B cell (primary cell): ENCODE results near the gene LYST. TPM values are rescaled to one million over a fixed set of nuclear protein-coding genes. Genes with fewer than 3 reads are reported as not detected.

Source experiments
- ATAC-seq: fragments of 200-7000 bp; cut with Tn5 transposase; one replicate; pipeline ENCODE4 v1.10.0; 2021; ENCODE audit warnings: low read depth, mild to moderate bottlenecking, moderate number of reproducible peaks, moderate library complexity
- CTCF ChIA-PET: fragments of 350-600 bp; sonication (Branson Sonifier 250); formaldehyde crosslinking; loops from one replicate; lab custom pipeline; 2021; ENCODE audit warnings: antibody characterized with exemption, inconsistent platforms; lab: Charles Lee
- POLR2A ChIA-PET: fragments of 350-600 bp; sonication (Branson Sonifier 250); formaldehyde crosslinking; loops from one replicate; lab custom pipeline; 2021; ENCODE audit warnings: antibody characterized with exemption; lab: Charles Lee
- DNase-seq: peaks from one replicate; pipeline ENCODE4 v3.0.0; 2013
- H2AFZ ChIP-seq: 2 replicates; pipeline ENCODE4 v1.6.1; 2012; ENCODE audit warnings: mild to moderate bottlenecking, low read depth, low read length; ENCODE audit not compliant: insufficient read depth, poor library complexity, severe bottlenecking
- H3K27ac ChIP-seq, 2 donors: 1 replicate in 1 of 2; 2 replicates in 1 of 2; pipeline ENCODE4 v1.5.1; 2012 to 2013; ENCODE audit warnings: low read length in 2 of 2, mild to moderate bottlenecking in 2 of 2, moderate library complexity in 1 of 2
- H3K27me3 ChIP-seq, 4 experiments: fragments of 200-600 bp in 1 of 4; sonication (generic) in 1 of 4; replicated peaks in 1 of 4; 1 replicate in 2 of 4; 2 replicates in 2 of 4; pipeline versions ENCODE4 v1.6.1 to v1.7.0; 2013 to 2016; ENCODE audit warnings: low read length in 3 of 4, mild to moderate bottlenecking in 2 of 4, mixed read lengths in 1 of 4, moderate library complexity in 1 of 4; ENCODE audit not compliant: insufficient read depth in 4 of 4, control insufficient read depth in 3 of 4; ENCODE audit errors: control extremely low read depth in 1 of 4
- H3K36me3 ChIP-seq, 2 experiments: replicated peaks in 1 of 2; 1 replicate in 1 of 2; 2 replicates in 1 of 2; pipeline versions ENCODE4 v1.6.1 to v1.7.1; 2013; ENCODE audit warnings: low read length in 1 of 2; ENCODE audit not compliant: insufficient read depth in 2 of 2, control insufficient read depth in 1 of 2; ENCODE audit errors: control extremely low read depth in 1 of 2, extremely low read depth in 1 of 2
- H3K4me1 ChIP-seq, 2 donors: fragments of 200-600 bp in 1 of 2; sonication (generic) in 1 of 2; 1 replicate in 1 of 2; 2 replicates in 1 of 2; pipeline versions ENCODE4 v1.5.1 to v1.6.1; 2013 to 2017; ENCODE audit warnings: low read length in 2 of 2; ENCODE audit not compliant: control insufficient read depth in 2 of 2, insufficient read depth in 2 of 2
- H3K4me2 ChIP-seq: replicated peaks from 2 replicates; pipeline ENCODE3; 2012; ENCODE audit warnings: mild to moderate bottlenecking, low read depth, low read length; ENCODE audit not compliant: poor library complexity, severe bottlenecking
- H3K4me3 ChIP-seq, 5 experiments: fragments of 200-600 bp in 1 of 5; sonication (generic) in 1 of 5; 1 replicate in 3 of 5; 2 replicates in 2 of 5; pipeline versions ENCODE4 v1.5.1 to v1.7.0; 2011 to 2016; ENCODE audit warnings: low read length in 4 of 5, mild to moderate bottlenecking in 4 of 5, low read depth in 2 of 5, control low read depth in 1 of 5, moderate library complexity in 1 of 5; ENCODE audit not compliant: insufficient read depth in 1 of 5; ENCODE audit errors: control extremely low read depth in 1 of 5, extremely low read depth in 1 of 5
- H3K79me2 ChIP-seq: fragments of 200-600 bp; sonication (generic); one replicate; pipeline ENCODE4 v1.6.0; 2016; ENCODE audit warnings: low read length; ENCODE audit not compliant: control insufficient read depth, insufficient read depth
- H3K9ac ChIP-seq: fragments of 200-600 bp; sonication (generic); 2 replicates; pipeline ENCODE4 v1.6.1; 2017; ENCODE audit warnings: mild to moderate bottlenecking, low read length, moderate library complexity
- H3K9me3 ChIP-seq, 3 donors: one replicate each; pipeline versions ENCODE4 v1.6.1 to v1.7.1; 2013; ENCODE audit warnings: low read length in 2 of 3; ENCODE audit not compliant: control insufficient read depth in 2 of 3, insufficient read depth in 1 of 3; ENCODE audit errors: control extremely low read depth in 1 of 3
- H4K20me1 ChIP-seq: 2 replicates; pipeline ENCODE4 v1.6.0; 2012; ENCODE audit warnings: mild to moderate bottlenecking, low read length; ENCODE audit not compliant: insufficient read depth, control insufficient read depth, poor library complexity, severe bottlenecking
- H3K27ac Mint-ChIP-seq: one replicate; pipeline ENCODE4 v1.8.0; 2021; ENCODE audit warnings: mixed read lengths
- H3K27me3 Mint-ChIP-seq: one replicate; pipeline ENCODE4 v1.8.0; 2021; ENCODE audit warnings: mixed read lengths
- H3K4me1 Mint-ChIP-seq: one replicate; pipeline ENCODE4 v1.8.0; 2021; ENCODE audit warnings: mixed read lengths
- H3K4me3 Mint-ChIP-seq: one replicate; pipeline ENCODE4 v1.8.0; 2021; ENCODE audit warnings: mixed read lengths
- H3K9me3 Mint-ChIP-seq: one replicate; pipeline ENCODE4 v1.8.0; 2022; ENCODE audit warnings: mixed read lengths; ENCODE audit not compliant: insufficient read depth
- CTCF ChIP-seq: fragments of 200-600 bp; IDR thresholded peaks from one replicate; pipeline ENCODE4 v1.8.0; 2022; ENCODE audit warnings: antibody characterized with exemption, mild to moderate bottlenecking
- EZH2 ChIP-seq: IDR thresholded peaks from 2 replicates; pipeline ENCODE4 v1.6.1; 2012; ENCODE audit warnings: borderline replicate concordance, low read depth, mild to moderate bottlenecking, moderate library complexity, low read length; ENCODE audit not compliant: insufficient read depth, poor library complexity, severe bottlenecking
- WGBS: methylation state at CpG from one replicate; pipeline ENCODE4 v1.1.5; 2013; ENCODE audit warnings: missing lambda C conversion rate; ENCODE audit not compliant: insufficient coverage; 5-methylcytosine and 5-hydroxymethylcytosine counted together
- intact Hi-C: fragments of 100-400 bp; cut with micrococcal nuclease; formaldehyde crosslinking; loops from one replicate; pipeline ENCODE4 v1.10.0; 2022
- polyA plus RNA-seq: library from polyadenylated mRNA; depleted of rRNA; stranded (reverse); fragments of >200 nt; gene quantifications from 2 replicates; pipeline ENCODE4 v1.2.3, GENCODE V29; 2012
- total RNA-seq, 2 donors: library from RNA; stranded (reverse); fragments of 120-200 nt in 1 of 2; gene quantifications; 1 replicate in 1 of 2; 2 replicates in 1 of 2; pipeline versions ENCODE4 v1.2.3 to v1.2.4, GENCODE V29; 2013 to 2022

Gene LYST
- total and polyA plus RNA-seq, 2 donors (not counting 1 experiment from before 2014, with no cell fraction given): 50.4 to 120 TPM

- Histone ChIP-seq H3K27me3 (no peaks in the 10 kb centered on the region), H3K27ac (peak overlapping the region in 1 of 2 donors; percentile 84), H4K20me1 (peaks cover 26% of the 10 kb centered on the region), H3K4me1 (peaks cover 57 to 72% of the 10 kb centered on the region in 2 donors), H3K4me2 (no peak overlapping the region), H3K9me3 (peaks cover 0 to 6% (median 2%) of the 10 kb centered on the region in 3 donors), H2AFZ (no peak overlapping the region), H3K36me3 (no peaks in the 10 kb centered on the region), H3K9ac (no peak overlapping the region), H3K4me3 (no peak overlapping the region), H3K79me2 (peaks cover 92% of the 10 kb centered on the region)
- Mint-ChIP-seq H3K27me3 (no peaks in the 10 kb centered on the region), H3K27ac (peak overlapping the region; percentile 64), H3K4me1 (peaks cover 93% of the 10 kb centered on the region), H3K4me3 (no peak overlapping the region), H3K9me3 (peaks cover 6% of the 10 kb centered on the region)
- POLR2A ChIA-PET: no interaction called here
- CTCF ChIA-PET: interaction anchor here (1.1 to 10.9 kb wide), 7 partner anchors 12 to 127 kb away, joined by 3 to 136 read pairs (median 5); partner anchors contain the start of gene LYST
- intact Hi-C loops: loop anchor here (5.0 kb wide), 3 partner anchors 47 to 128 kb away; no protein-coding TSS in a partner anchor
- ATAC-seq (no peak), DNase-seq (no peak)
- no peak for TF ChIP-seq EZH2
- no peak for TF ChIP-seq CTCF
- 100% methylated on average over 1 of the region's 3 CpGs for WGBS
Measured at GRCh38 chr1:235844776-235845175, 21.9 kb downstream of the LYST start.

GRCh38 chr1:235843461-235843961 lies 23.2 kb downstream of the LYST start:
- peaks cover 0 to 6% (median 2%) of the 10 kb centered on the region in 3 donors for H3K9me3 ChIP-seq
- Mint-ChIP-seq H3K4me3 (peak overlapping the region; percentile 42), H3K4me1 (peaks cover 90% of the 10 kb centered on the region), H3K27ac (peak overlapping the region; percentile 73), H3K9me3 (peaks cover 6% of the 10 kb centered on the region), H3K27me3 (no peaks in the 10 kb centered on the region)
- H3K36me3 ChIP-seq: no peaks in the 10 kb centered on the region
- H3K27ac ChIP-seq: peak overlapping the region; percentile 71 to 84
- H3K9ac ChIP-seq: no peak overlapping the region
- ATAC-seq: peak; percentile 58
- intact Hi-C loops: loop anchor here (2.0 to 5.0 kb wide), 4 partner anchors 23 to 129 kb away; partner anchors contain the start of gene LYST
- TF ChIP-seq EZH2 (no peak), CTCF (peak; percentile 74)
- WGBS: no CpG with 5 or more reads among the region's 2 CpGs
- ChIA-PET CTCF (interaction anchor here (0.6 to 10.9 kb wide), 27 partner anchors 9 to 321 kb away, joined by 3 to 136 read pairs (median 6); partner anchors contain the start of gene LYST), POLR2A (interaction anchor here (0.5 to 1.5 kb wide), 3 partner anchors 23 to 691 kb away, joined by 4 to 6 read pairs (median 6); partner anchors contain the start of gene LYST)
- peaks cover 65 to 67% of the 10 kb centered on the region in 2 donors for H3K4me1 ChIP-seq
- peak overlapping the region; percentile 21 for H3K4me2 ChIP-seq
- peaks cover 93% of the 10 kb centered on the region for H3K79me2 ChIP-seq
- H2AFZ ChIP-seq: no peak overlapping the region
- DNase-seq: peak; percentile 50
- no peak overlapping the region for H3K4me3 ChIP-seq
- H3K27me3 ChIP-seq: no peaks in the 10 kb centered on the region
- peaks cover 22% of the 10 kb centered on the region for H4K20me1 ChIP-seq
